Stimulated activated CD8-positive, alpha-beta memory T cell treated with anti-CD3 and anti-CD28 coated beads, Interleukin-15, amount 100 ng/mL, for 4 hours (primary cell): ENCODE measurements around the gene CCDC180.
"Not testable (repeated sequence)": the region's sequence is repeated elsewhere in the genome, so short reads cannot be mapped to it uniquely, and the experiment has no call there.

ENCODE experiments used
- DNase-seq, 2 donors: peaks; one replicate each; pipeline ENCODE4 v3.0.0-alpha.2; 2020; ENCODE audit warnings: low read depth in 2 of 2

Gene CCDC180

GRCh38 chr9:97311798-97312500, 4.5 kb downstream of the CCDC180 start:
- DNase-seq: no peak

GRCh38 chr9:97312556-97312955, 5.1 kb downstream of the CCDC180 start:
- no peak for DNase-seq

DNA sequence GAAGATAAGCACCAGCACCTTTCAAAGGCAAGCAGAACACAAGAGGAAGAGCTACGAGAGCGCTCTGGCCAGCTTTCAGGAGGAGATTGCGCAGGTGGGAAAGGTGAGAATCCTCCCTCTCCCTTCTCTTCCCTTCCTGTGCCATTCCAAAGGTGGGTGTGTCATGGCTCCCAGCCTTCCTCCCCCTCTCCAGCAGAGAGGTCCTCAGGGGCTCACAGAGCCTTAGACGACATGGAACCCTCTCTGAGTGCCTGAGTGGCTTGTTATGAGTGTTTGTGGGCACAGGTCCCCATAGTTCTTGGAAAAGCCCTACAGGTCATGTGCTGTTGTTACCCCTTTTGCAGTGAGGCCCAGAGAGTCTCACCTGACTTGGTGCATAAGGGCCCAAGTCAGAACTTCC, 5.8 kb downstream of the CCDC180 start:
- no peak for DNase-seq

DNA sequence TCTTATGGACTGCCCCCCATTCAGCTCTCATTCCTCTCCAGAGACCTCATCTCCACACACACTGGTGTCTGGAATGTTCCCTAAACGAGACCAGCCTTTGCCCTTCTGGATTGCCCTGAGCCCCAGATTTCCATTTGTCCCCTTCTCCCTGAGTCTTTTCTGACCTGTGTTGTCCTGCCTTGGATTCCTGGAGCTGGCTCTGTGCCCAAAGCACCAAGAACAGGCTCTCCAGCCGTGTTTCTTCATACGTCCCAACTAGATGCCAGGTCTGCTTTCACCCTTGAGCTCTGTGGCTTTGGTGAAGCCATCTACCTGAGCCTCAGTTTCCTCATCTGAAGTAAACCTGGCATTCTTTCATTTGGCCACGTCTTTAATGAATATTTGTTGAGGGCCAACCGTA, 6.3 kb downstream of the CCDC180 start:
- no peak for DNase-seq

DNA sequence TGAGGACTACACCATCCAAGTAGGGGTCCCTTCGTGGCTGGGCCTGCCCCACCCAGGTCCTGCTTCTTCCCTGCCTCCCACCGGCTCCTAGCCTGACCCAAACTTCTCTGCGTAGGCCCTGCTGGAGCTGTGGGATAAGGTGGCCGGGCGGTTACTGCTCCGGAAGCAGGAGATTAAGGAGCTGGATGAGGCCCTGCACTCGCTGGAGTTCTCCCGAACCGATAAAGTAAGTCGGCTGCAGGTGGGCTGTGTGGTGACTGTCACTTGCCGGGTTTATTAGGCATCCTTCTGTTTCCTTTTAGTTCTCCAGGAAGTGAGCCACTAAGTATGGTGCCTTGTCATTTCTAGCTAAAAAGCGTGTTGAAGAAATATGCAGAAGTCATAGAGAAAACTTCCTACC, 7.0 kb downstream of the CCDC180 start:
- DNase-seq: no peak

DNA sequence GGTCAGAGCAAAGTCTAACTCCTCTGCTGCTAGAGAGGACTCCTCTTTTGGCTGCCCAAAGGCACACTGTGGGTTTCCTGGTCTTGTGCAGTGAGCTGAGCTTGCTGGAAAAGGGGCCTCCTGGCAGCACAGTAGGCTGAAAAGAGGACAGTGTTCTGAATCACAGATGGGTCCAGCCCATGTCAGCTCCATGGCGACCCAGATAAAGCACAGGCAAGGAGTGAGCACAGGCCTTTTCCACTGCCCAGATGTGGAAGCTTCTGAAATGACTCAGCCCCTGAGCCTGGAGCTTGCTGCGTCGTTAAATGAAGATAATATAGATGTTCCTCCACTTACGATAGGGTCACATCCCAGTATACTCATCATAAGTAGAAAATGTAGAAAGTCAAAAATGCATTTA, 8.1 kb downstream of the CCDC180 start:
- no peak for DNase-seq

DNA sequence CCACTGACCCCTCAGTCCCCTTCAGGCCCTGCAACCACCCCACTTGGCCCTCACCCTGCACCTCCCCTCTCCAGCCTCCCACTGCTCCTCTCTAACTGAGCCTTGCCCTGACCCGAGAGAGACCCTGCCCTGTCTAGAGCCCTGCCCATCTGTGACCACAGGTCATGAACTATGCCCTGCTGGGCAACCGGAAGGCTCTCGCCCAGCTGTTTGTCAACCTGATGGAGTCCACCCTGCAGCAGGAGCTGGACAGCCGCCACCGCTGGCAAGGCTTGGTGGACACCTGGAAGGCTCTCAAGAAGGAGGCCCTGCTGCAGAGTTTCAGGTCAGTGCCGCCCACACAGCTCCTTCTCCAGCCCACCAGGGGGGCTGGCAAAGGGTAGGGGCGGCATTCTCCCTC, 9.4 kb downstream of the CCDC180 start:
- no peak for DNase-seq

GRCh38 chr9:97318433-97318832, 11.0 kb downstream of the CCDC180 start:
- no peak for DNase-seq

- no peak for DNase-seq
These were observed 11.9 kb downstream of the CCDC180 start for GRCh38 chr9:97319395-97319794.

DNA sequence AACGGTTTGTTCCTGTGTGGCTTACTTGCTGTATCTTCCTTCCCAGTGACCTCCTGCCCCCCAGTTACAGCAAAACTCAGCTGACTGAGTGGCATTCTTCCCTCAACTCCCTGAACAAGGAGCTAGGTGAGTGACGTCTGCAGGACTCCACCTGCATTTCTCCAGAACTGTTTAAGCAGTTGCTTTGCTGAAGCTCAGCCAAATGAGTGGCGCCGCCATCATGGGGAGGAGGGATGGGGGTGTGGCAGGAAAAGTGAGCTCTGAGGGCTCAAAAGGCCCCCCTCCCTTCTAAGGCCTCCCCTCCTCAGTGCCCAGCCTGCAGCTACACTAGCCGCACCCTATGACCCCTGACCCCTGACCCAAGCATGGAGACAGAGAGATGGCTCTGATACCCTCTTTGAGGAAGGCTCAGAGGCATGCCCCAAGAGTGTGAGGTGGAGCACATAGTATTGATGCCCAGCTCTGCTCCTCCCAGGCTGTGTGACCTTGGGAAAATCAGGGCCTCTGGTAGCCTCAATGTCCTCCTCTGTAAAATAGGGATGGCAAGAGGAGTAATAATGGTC, 12.7 kb downstream of the CCDC180 start:
- no peak for DNase-seq

GRCh38 chr9:97321251-97321650, 13.8 kb downstream of the CCDC180 start:
- DNase-seq: no peak

- DNase-seq: no peak
These were observed 14.2 kb downstream of the CCDC180 start for GRCh38 chr9:97321691-97322090.

DNA sequence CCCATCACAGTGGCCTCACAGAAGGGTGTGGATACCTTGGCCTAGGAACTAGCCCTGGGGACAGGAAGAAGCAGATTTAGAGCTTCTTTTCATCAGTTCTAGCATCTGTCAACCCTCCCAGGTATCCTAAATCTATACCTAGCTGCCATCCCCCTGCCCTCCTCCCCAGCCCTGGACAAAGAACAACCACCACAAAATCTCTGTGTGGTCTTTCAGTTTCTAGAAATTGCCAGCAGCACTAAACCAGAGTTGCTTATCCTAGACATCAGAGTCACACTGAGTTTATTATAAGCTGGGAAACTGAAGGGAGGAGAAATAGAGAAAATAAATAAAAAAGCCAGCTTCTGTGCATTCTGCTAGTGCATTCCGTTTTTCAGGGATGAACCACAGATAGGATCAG, 14.6 kb downstream of the CCDC180 start:
- DNase-seq: no peak

DNA sequence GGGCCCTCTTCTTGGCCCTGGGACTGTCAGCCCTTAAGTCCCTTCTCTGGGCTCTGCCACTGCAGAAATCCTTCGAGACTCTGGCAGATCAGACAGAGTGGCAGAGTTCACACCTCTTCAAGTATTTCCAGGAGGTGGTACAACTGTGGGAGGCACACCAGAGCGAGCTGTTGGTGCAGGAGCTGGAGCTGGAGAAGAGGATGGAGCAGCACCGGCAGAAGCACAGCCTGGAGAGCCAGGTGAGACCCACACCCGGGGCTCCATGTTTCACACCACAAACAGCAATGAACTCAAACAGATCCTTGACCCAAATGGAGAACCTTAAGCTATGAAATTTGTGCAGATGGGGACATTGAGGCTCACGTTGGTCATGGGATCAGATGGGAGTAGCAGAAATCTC, 17.5 kb downstream of the CCDC180 start:
- no peak for DNase-seq

GRCh38 chr9:97327562-97327961, 20.1 kb downstream of the CCDC180 start:
- DNase-seq: no peak

- DNase-seq: no peak
These were observed 25.5 kb downstream of the CCDC180 start for GRCh38 chr9:97332993-97333392.

DNA sequence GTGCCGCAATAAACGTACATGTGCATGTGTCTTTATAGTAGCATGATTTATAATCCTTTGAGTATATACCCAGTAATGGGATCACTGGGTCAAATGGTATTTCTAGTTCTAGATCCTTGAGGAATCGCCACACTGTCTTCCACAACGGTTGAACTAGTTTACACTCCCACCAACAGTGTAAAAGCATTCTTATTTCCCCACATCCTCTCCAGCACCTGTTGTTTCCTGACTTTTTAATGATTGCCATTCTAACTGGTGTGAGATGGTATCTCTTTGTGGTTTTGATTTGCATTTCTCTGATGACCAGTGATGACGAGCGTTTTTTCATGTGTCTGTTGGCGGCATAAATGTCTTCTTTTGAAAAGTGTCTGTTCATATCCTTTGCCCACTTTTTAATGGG, 28.2 kb downstream of the CCDC180 start:
- DNase-seq: not testable (repeated sequence)

- DNase-seq: no peak
These were observed 41.4 kb downstream of the CCDC180 start for GRCh38 chr9:97348871-97349270.

DNA sequence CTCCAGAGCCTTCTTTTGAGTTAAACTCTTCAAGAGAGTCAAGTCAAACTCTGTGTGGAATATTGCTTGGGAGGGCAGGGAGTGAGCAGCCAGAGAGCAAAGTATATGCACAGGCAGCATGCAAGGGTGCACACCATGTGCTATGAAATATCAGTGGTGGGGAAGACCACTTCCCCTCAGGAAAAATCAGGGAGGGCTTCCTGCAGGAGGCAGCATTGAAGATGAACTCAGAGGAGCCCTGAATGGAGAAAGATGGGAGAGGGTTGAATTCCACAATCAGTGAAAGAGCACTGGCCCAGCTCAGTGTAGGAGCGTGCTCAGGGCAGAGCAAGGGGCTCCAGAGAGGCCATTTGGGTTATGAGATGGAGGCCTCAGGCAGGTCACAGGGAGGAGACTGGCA, 41.9 kb downstream of the CCDC180 start:
- no peak for DNase-seq

- no peak for DNase-seq
These were observed 47.2 kb downstream of the CCDC180 start for GRCh38 chr9:97354637-97355036.

- no peak for DNase-seq
These were observed 49.6 kb downstream of the CCDC180 start for GRCh38 chr9:97357056-97357455.
